ENCODE results near the gene GDF10.

DNA sequence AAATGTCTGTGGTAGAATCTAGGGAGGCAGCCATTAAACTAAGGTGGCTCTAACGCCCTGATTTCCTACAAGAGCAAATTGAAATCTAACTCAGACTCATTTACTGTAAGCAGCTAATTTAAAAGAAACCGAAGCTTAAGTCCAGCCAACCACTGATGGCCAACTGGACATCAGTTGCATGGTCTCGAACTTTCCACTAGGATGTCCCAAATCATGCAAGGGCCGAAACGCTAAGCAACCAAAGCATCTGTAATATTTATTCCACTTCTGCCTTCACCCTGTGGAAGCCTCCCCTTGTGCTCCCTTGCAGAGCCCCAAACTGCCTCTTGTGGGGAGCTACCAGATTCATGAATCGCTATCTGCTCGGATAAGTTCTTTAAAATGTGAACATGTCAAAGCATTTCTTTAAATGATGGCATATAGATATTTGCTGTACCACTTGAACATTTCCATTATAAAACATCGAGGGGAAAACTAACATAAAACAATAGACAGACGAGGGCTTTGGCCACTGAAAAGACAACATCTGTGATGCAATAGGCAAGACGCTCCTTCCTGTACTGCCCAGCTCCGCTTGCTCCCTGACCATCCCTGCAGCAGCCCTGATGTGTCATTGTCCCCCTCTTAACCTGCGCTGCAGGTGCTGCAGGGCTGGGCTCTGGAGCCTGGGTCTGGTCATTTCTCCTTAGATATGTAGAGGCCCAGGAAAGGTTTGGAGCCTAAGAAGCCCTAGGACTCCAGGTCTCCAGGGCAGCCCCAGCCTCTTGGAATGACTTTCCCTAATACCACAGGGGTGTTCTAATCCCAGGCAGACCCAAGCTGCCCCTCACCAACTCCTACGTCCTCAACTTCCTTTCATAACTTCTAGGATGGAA lies 45.2 kb downstream of the GDF10 start:
- TF ChIP-seq, protein P1, sequence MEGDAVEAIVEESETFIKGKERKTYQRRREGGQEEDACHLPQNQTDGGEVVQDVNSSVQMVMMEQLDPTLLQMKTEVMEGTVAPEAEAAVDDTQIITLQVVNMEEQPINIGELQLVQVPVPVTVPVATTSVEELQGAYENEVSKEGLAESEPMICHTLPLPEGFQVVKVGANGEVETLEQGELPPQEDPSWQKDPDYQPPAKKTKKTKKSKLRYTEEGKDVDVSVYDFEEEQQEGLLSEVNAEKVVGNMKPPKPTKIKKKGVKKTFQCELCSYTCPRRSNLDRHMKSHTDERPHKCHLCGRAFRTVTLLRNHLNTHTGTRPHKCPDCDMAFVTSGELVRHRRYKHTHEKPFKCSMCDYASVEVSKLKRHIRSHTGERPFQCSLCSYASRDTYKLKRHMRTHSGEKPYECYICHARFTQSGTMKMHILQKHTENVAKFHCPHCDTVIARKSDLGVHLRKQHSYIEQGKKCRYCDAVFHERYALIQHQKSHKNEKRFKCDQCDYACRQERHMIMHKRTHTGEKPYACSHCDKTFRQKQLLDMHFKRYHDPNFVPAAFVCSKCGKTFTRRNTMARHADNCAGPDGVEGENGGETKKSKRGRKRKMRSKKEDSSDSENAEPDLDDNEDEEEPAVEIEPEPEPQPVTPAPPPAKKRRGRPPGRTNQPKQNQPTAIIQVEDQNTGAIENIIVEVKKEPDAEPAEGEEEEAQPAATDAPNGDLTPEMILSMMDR (IDR thresholded peaks at IDR 0.05), result no peak
- TF ChIP-seq ZFX (IDR thresholded peaks at IDR 0.05; ENCODE audit: borderline replicate concordance), result no peak
